ENCODE measurements around the gene NR6A1.

Gene NR6A1

GRCh38 chr9:124580186-124580585 lies 190.9 kb downstream of the NR6A1 start:
- DNase-seq, result no peak
- no peak for TF ChIP-seq POLR2A (IDR thresholded peaks at IDR 0.05; ENCODE audit: low read length)
- no peak for TF ChIP-seq GATA1 (IDR thresholded peaks at IDR 0.05; ENCODE audit: low read depth, low read length)

DNA sequence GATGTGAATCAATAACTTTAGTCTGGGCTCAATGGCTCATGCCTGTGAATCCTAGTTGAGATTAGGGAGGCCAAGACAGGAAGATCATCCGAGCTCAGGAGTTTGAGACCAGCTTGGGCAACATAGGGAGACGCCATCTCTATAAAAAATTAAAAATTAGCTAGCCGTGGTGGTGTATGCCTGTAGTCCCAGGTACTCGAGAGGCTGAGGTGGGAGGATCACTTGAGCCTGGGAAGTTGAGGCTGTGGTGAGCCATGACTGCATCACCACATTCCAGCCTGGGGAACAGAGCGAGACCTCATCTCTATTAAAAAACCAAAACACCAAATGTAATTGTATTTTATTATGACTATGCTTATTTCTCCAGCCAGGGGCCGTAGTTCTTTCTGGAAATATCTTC lies 194.4 kb downstream of the NR6A1 start:
- DNase-seq, result no peak
- TF ChIP-seq POLR2A (IDR thresholded peaks at IDR 0.05; ENCODE audit: low read length) (no peak), GATA1 (IDR thresholded peaks at IDR 0.05; ENCODE audit: low read depth, low read length) (no peak)

DNA sequence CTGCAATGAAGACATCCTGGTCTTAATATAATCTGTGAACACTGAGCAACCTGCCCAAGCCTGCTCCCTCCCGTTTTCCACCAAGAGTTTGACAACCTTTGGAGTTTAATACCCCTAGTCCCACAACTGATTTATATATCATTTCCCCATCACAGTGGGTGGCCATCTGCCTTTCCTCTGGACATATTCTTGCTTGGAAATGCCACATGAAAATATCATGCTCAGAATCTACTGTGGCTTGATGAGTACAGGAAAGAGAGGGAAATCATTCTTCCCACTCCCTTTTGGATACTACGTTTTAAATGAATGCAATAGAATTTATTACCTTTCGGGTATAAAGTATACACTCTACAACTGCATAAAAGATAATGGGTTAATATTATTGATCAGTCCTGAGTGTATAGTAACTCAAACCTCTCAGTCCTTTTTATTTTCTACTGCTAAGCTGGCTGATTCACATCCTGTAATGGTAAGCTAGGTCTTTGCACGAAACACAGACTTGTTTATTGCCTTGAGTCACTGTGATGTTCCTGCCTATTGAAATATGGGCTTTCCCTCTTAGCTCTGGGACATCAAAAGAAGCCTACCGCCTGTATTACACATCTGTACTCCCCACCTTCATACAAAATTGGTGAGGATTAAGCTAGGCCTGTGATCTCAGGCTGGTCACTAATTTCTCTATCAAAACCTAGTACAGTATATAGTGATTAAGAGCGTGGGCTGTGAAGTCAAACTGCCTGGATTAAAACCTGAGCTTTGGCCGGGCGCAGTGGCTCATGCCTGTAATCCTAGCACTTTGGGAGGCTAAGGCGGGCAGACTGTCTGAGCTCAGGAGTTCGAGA lies 196.4 kb downstream of the NR6A1 start:
- no peak for TF ChIP-seq POLR2A (IDR thresholded peaks at IDR 0.05; ENCODE audit: low read length)
- no peak for TF ChIP-seq GATA1 (IDR thresholded peaks at IDR 0.05; ENCODE audit: low read depth, low read length)
- no peak for DNase-seq

DNA sequence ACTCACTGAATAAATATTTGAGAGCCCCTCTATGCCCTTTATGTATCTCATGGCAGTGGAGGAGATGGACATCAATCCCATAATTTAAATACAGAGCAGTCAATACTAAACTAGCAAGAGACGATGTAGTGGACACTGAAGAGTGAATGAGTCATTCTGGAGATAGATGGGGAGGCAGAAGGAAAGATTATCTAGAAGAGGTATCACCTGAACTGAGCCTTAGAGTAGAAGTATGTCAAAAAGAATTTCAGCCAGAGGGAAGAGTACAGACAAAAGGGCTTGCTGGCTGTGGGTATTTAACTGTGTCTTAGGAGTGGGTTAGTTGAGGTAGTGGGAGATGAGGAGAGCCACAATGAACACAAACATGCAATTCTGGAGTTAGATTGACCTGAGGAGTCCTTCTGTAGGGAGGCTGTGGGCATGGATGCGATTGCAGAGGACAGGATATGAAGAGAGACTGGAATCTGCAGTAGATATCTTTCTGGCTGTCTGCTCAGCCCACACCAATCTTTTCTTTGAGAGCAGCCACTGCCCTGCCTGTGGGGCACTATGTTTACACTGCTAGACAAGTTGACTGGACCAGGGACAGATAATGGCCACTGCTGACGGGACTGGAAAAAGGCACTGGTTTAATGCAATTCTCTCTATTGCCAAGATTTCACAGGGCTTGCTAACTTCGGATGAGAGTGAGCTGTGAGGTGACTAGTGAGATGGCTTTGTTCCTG lies 200.0 kb downstream of the NR6A1 start:
- DNase-seq, result no peak
- TF ChIP-seq POLR2A (IDR thresholded peaks at IDR 0.05; ENCODE audit: low read length) (no peak), GATA1 (IDR thresholded peaks at IDR 0.05; ENCODE audit: low read depth, low read length) (no peak)

DNA sequence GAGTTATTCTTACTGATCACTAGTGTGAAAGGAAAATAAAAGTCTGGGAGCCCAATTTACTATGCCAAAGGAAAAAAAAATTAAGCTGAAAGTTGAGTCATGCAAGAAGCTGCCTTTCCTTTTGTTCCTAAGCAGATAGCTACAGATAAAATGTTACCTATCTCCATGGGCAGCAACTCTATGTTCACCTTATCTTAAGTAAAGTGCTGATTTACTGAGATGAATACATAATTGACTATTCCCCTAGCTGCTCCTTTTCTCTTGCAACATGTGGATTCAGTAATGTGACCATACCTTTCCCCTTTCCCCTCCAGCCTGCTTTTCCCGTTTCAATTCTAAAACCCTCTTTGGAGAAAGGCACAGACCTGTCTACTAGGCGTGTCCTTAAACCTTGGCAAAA lies 201.2 kb downstream of the NR6A1 start:
- DNase-seq, result no peak
- TF ChIP-seq GATA1 (IDR thresholded peaks at IDR 0.05; ENCODE audit: low read depth, low read length), result no peak
- no peak for TF ChIP-seq POLR2A (IDR thresholded peaks at IDR 0.05; ENCODE audit: low read length)

- TF ChIP-seq GATA1 (IDR thresholded peaks at IDR 0.05; ENCODE audit: low read depth, low read length) (no peak), POLR2A (IDR thresholded peaks at IDR 0.05; ENCODE audit: low read length) (no peak)
Measured at GRCh38 chr9:124567362-124567761, 203.7 kb downstream of the NR6A1 start.

GRCh38 chr9:124562328-124562727 lies 208.8 kb downstream of the NR6A1 start:
- TF ChIP-seq POLR2A (IDR thresholded peaks at IDR 0.05; ENCODE audit: low read length) (no peak), GATA1 (IDR thresholded peaks at IDR 0.05; ENCODE audit: low read depth, low read length) (no peak)
- no peak for DNase-seq

More at GRCh38 chr9:124567362-124567761, 203.7 kb downstream of the NR6A1 start:
- DNase-seq, result no peak

GRCh38 chr9:124559871-124560270 lies 211.2 kb downstream of the NR6A1 start:
- TF ChIP-seq POLR2A (IDR thresholded peaks at IDR 0.05; ENCODE audit: low read length) (no peak), GATA1 (IDR thresholded peaks at IDR 0.05; ENCODE audit: low read depth, low read length) (no peak)
- DNase-seq, result no peak

DNA sequence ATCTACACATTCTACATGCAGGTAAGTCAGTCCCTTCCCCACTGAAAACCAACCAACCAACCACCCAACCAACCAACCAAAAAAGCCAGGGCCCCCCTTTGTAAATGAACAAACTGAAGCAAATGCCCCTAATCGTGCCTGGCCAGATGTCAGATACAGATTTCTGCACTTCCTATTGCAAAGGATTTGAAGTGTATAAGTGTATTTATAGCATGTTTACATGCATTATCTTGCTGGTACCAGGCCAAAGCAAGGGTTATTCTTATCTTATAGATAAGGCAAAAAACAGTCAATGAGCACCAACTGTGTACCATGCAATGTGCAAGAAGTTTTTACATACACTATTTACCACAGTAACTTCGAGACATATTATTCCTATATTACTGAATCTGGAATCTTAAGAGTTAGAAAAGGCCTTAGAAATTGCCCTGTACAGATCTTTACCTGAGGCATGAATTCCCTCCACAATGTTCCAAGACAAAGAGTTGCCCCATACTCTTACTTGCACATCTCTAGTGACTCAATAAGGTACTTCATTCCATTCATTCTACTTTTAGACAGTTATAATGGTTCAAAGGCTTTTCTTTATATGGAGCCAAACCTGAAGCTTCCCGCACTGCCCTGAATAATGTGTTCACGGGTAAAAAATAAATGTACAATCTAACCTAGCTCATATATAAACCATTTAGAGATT lies 212.2 kb downstream of the NR6A1 start:
- DNase-seq, result peak; percentile 11 to 59

DNA sequence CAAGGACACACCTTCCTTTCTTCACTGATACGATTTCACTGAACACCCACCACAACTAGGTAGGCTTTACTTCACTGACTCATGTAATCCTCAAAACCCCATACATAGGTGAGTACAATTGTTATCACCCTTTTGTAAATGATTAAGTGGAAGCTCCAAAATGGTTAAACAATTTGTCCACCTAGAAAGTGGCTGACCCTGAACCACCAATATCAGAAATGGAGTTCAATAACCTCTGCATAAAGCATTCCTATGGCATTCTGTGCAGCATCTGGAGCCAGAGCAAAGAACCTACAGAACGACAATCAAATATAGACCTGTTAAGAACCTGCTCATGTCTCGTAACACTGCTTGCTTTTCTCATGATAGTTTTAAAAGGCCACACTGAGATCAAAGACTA lies 213.2 kb downstream of the NR6A1 start:
- TF ChIP-seq POLR2A (IDR thresholded peaks at IDR 0.05; ENCODE audit: low read length) (no peak), GATA1 (IDR thresholded peaks at IDR 0.05; ENCODE audit: low read depth, low read length) (no peak)
- no peak for DNase-seq

More for the DNA sequence above, 212.2 kb downstream of the NR6A1 start:
- TF ChIP-seq POLR2A (IDR thresholded peaks at IDR 0.05; ENCODE audit: low read length) (no peak), GATA1 (IDR thresholded peaks at IDR 0.05; ENCODE audit: low read depth, low read length) (no peak)

DNA sequence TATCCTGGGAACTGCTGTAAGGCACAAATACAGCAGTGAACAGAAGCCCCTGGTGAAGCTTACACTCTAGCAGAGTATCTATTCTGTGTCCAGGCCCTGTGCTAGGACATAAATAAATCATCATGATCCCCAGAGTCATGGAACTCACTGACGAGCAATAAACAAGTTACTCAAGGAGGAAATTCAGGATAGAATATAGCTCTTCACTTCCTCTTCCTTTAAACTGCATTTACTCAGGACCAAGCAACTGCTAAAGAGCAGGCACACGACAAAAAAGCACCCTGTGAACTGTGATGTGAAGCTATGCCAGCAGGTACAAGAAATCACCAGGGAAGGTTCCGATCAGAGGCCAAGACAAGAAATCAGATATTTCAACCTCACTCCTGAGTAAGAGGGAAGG lies 216.1 kb downstream of the NR6A1 start:
- no peak for DNase-seq
- no peak for TF ChIP-seq POLR2A (IDR thresholded peaks at IDR 0.05; ENCODE audit: low read length)

- TF ChIP-seq POLR2A (IDR thresholded peaks at IDR 0.05; ENCODE audit: low read length), result no peak
- TF ChIP-seq GATA1 (IDR thresholded peaks at IDR 0.05; ENCODE audit: low read depth, low read length), result no peak
- no peak for DNase-seq
Measured at GRCh38 chr9:124553738-124554137, 217.4 kb downstream of the NR6A1 start.

DNA sequence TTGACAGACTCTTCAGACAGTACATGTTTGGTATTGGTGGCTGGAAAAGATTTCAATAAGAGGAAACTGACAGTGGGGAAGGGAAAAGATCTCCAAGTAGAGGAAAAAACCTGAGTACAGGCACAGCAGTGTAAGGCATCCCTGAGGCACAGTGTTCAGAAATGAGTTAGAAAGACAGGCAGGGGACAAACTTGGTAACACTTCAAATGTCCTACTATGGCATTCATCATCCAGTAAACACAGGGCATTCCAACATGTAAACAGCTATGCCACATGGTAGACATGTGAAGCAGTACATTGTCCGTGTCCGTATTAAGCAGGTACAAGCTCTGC lies 218.9 kb downstream of the NR6A1 start:
- no peak for DNase-seq
- TF ChIP-seq POLR2A (IDR thresholded peaks at IDR 0.05; ENCODE audit: low read length) (no peak), GATA1 (IDR thresholded peaks at IDR 0.05; ENCODE audit: low read depth, low read length) (no peak)
